Prostate gland (tissue), 2 donors: ENCODE measurements around the gene MTA3. TPM values are rescaled to one million over a fixed set of nuclear protein-coding genes. Genes with fewer than 3 reads are reported as not detected.

Experiments
- DNase-seq: peaks from one replicate; pipeline ENCODE4 v3.0.0-alpha.2; 2019; ENCODE audit warnings: low spot score
- H3K27ac ChIP-seq, 2 donors: fragments of 200-600 bp; sonication (generic); 2 replicates each; pipeline ENCODE4 v1.5.1; 2017 to 2019
- H3K27me3 ChIP-seq: fragments of 200-600 bp; sonication (generic); replicated peaks from 2 replicates; pipeline ENCODE4 v1.5.1; 2019; ENCODE audit not compliant: insufficient read depth
- H3K36me3 ChIP-seq, 2 donors: fragments of 200-600 bp; sonication (generic); 1 replicate in 1 of 2; 2 replicates in 1 of 2; pipeline versions ENCODE4 v1.5.1 to v1.8.1; 2017 to 2019
- H3K4me1 ChIP-seq: fragments of 200-600 bp; sonication (generic); replicated peaks from 2 replicates; pipeline ENCODE4 v1.5.1; 2019
- H3K4me3 ChIP-seq, 2 donors: fragments of 200-600 bp; sonication (generic); 2 replicates each; pipeline ENCODE4 v1.5.1; 2017 to 2019
- H3K9me3 ChIP-seq: fragments of 200-600 bp; sonication (generic); 2 replicates; pipeline ENCODE4 v1.5.1; 2017
- CTCF ChIP-seq, 4 experiments: fragments of 200-600 bp in 2 of 4; fragments of 450-650 bp in 2 of 4; sonication (generic) in 2 of 4; IDR thresholded peaks; 1 replicate in 3 of 4; 2 replicates in 1 of 4; pipeline ENCODE4 v1.5.1; 2016 to 2019; ENCODE audit warnings: antibody characterized with exemption in 4 of 4, mild to moderate bottlenecking in 2 of 4, moderate library complexity in 2 of 4
- POLR2A ChIP-seq: fragments of 450-650 bp; IDR thresholded peaks from one replicate; pipeline ENCODE4 v1.6.1; 2016; ENCODE audit warnings: antibody characterized with exemption, mild to moderate bottlenecking
- POLR2AphosphoS5 ChIP-seq: sonication (generic); formaldehyde crosslinking; IDR thresholded peaks from one replicate; pipeline ENCODE4 v1.6.1; 2017; ENCODE audit warnings: antibody characterized with exemption
- WGBS: methylation state at CpG from one replicate; pipeline ENCODE4 v1.1.5; 2018; 5-methylcytosine and 5-hydroxymethylcytosine counted together
- intact Hi-C: fragments of 100-400 bp; cut with DNase I; formaldehyde crosslinking; loops from one replicate; pipeline ENCODE4 v1.14.2; 2022
- total RNA-seq, 2 donors: library from RNA; depleted of rRNA; stranded (reverse); fragments of >200 nt; gene quantifications; one replicate each; pipeline ENCODE4 v1.1.0, GENCODE V29; 2016

The MTA3 gene
- total RNA-seq, 2 donors from 2014 or later: 23.6 to 53.4 TPM

GRCh38 chr2:42675815-42676214 is 107.4 kb downstream of the MTA3 start:
- DNase-seq: no peak
- WGBS: 89% methylated on average over 2 of the region's 2 CpGs
- TF ChIP-seq POLR2A: no peak
- TF ChIP-seq POLR2AphosphoS5: no peak
- no peak for TF ChIP-seq CTCF (IDR thresholded peaks at IDR 0.05)
- no peaks in the 10 kb centered on the region for H3K27me3 ChIP-seq
- no peak overlapping the region for H3K4me3 ChIP-seq
- H3K36me3 ChIP-seq: no peaks in the 10 kb centered on the region
- no peaks in the 10 kb centered on the region for H3K4me1 ChIP-seq
- intact Hi-C loops: no loop called here
- no peaks in the 10 kb centered on the region for H3K9me3 ChIP-seq
- H3K27ac ChIP-seq: no peak overlapping the region

- Histone ChIP-seq H3K9me3 (no peaks in the 10 kb centered on the region), H3K36me3 (no peaks in the 10 kb centered on the region), H3K27me3 (no peaks in the 10 kb centered on the region), H3K4me3 (no peak overlapping the region), H3K4me1 (no peaks in the 10 kb centered on the region), H3K27ac (no peak overlapping the region)
- DNase-seq: no peak
- TF ChIP-seq CTCF (IDR thresholded peaks at IDR 0.05) (no peak), POLR2A (no peak), POLR2AphosphoS5 (no peak)
- intact Hi-C loops: no loop called here
- WGBS: 70% methylated on average over 5 of the region's 5 CpGs
Observed at GRCh38 chr2:42685303-42685702, 116.9 kb downstream of the MTA3 start.

GRCh38 chr2:42693013-42693615 is 124.7 kb downstream of the MTA3 start:
- H3K4me1 ChIP-seq: no peaks in the 10 kb centered on the region
- no peaks in the 10 kb centered on the region for H3K36me3 ChIP-seq
- H3K4me3 ChIP-seq: no peak overlapping the region
- H3K9me3 ChIP-seq: no peaks in the 10 kb centered on the region
- no peak overlapping the region for H3K27ac ChIP-seq
- WGBS: 97% methylated on average over 2 of the region's 2 CpGs
- intact Hi-C loops: no loop called here
- no peaks in the 10 kb centered on the region for H3K27me3 ChIP-seq
- no peak for TF ChIP-seq POLR2AphosphoS5
- no peak for TF ChIP-seq POLR2A
- no peak for TF ChIP-seq CTCF (IDR thresholded peaks at IDR 0.05)
- no peak for DNase-seq

- Histone ChIP-seq H3K36me3 (no peaks in the 10 kb centered on the region), H3K27me3 (no peaks in the 10 kb centered on the region), H3K4me1 (no peaks in the 10 kb centered on the region), H3K4me3 (no peak overlapping the region), H3K27ac (no peak overlapping the region), H3K9me3 (no peaks in the 10 kb centered on the region)
- WGBS: 98% methylated on average over 5 of the region's 5 CpGs
- TF ChIP-seq CTCF (IDR thresholded peaks at IDR 0.05) (no peak), POLR2A (no peak), POLR2AphosphoS5 (no peak)
- intact Hi-C loops: no loop called here
- DNase-seq: no peak
Observed at GRCh38 chr2:42693688-42694479, 125.5 kb downstream of the MTA3 start.

- Histone ChIP-seq H3K36me3 (no peaks in the 10 kb centered on the region), H3K27me3 (no peaks in the 10 kb centered on the region), H3K4me1 (no peaks in the 10 kb centered on the region), H3K4me3 (no peak overlapping the region), H3K9me3 (no peaks in the 10 kb centered on the region), H3K27ac (no peak overlapping the region)
- intact Hi-C loops: no loop called here
- TF ChIP-seq POLR2A (no peak), CTCF (IDR thresholded peaks at IDR 0.05) (no peak), POLR2AphosphoS5 (no peak)
- no peak for DNase-seq
Observed at GRCh38 chr2:42696987-42697386, 128.6 kb downstream of the MTA3 start.
